IgD-negative memory B cell (primary cell): ENCODE data around the gene DNLZ. TPM values are rescaled to one million over a fixed set of nuclear protein-coding genes. Genes with fewer than 3 reads are reported as not detected.
"Not testable (repeated sequence)": the region's sequence is repeated elsewhere in the genome, so short reads cannot be mapped to it uniquely, and the experiment has no call there.

ENCODE experiments used
- H3K27ac Mint-ChIP-seq, 3 donors: one replicate each; pipeline ENCODE4 v1.8.0; 2020 to 2022; ENCODE audit warnings: mild to moderate bottlenecking in 3 of 3, mixed read lengths in 3 of 3, moderate library complexity in 1 of 3
- H3K27me3 Mint-ChIP-seq: one replicate; pipeline ENCODE4 v1.8.0; 2021; ENCODE audit warnings: mixed read lengths
- H3K36me3 Mint-ChIP-seq: one replicate; pipeline ENCODE4 v1.8.0; 2020; ENCODE audit warnings: mild to moderate bottlenecking, mixed read lengths
- H3K4me1 Mint-ChIP-seq, 3 donors: one replicate each; pipeline ENCODE4 v1.8.0; 2020 to 2022; ENCODE audit warnings: mixed read lengths in 3 of 3, mild to moderate bottlenecking in 1 of 3
- H3K4me3 Mint-ChIP-seq, 4 donors: one replicate each; pipeline ENCODE4 v1.8.0; 2020 to 2022; ENCODE audit warnings: mild to moderate bottlenecking in 4 of 4, mixed read lengths in 4 of 4, moderate library complexity in 3 of 4
- H3K9me3 Mint-ChIP-seq, 3 donors: one replicate each; pipeline ENCODE4 v1.8.0; 2020 to 2021; ENCODE audit warnings: mixed read lengths in 3 of 3, mild to moderate bottlenecking in 1 of 3
- polyA plus RNA-seq: library from polyadenylated mRNA; unstranded; fragments of 300-500 nt; fragmentation: Illumina TruSeq; gene quantifications from one replicate; pipeline ENCODE4 v1.2.3, GENCODE V29; 2021

The DNLZ gene
- polyA plus RNA-seq, 1 donor from 2014 or later = 78.0 TPM

DNA sequence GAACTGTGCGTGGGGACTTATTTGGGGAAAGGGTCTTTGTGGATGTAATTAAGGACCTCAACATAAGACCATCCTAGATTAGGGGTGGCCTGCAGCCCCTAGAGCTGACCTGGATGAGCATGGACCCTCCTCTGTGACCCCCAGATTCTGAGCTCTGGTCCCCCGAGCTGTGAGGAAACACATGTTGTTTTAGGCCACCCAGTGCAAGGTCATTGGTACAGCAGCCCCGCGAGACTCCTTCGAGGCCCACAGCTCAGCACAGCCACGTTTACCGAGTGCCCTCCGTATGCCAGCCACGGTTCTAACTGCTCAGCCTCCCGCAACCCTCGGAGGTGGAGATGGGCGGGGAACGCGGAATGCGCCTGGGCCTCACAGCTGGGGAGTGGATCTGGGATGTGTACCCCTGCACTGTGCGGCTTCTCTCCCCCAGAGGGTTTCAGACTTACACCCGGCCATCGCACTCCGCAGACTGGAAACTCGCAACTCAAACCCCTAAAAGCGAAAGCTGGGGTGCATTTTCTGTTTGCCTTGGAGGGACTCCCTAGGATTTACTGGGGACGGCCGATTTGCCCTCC is 40.7 kb downstream of the DNLZ start:
- H3K36me3 Mint-ChIP-seq = no peaks in the 10 kb centered on the region
- H3K4me1 Mint-ChIP-seq = peaks cover 0 to 5% (median 2%) of the 10 kb centered on the region in 3 donors
- peaks cover 3% of the 10 kb centered on the region for H3K27me3 Mint-ChIP-seq
- H3K4me3 Mint-ChIP-seq = no peak overlapping the region
- H3K27ac Mint-ChIP-seq = no peak overlapping the region
- H3K9me3 Mint-ChIP-seq = no peaks in the 10 kb centered on the region

DNA sequence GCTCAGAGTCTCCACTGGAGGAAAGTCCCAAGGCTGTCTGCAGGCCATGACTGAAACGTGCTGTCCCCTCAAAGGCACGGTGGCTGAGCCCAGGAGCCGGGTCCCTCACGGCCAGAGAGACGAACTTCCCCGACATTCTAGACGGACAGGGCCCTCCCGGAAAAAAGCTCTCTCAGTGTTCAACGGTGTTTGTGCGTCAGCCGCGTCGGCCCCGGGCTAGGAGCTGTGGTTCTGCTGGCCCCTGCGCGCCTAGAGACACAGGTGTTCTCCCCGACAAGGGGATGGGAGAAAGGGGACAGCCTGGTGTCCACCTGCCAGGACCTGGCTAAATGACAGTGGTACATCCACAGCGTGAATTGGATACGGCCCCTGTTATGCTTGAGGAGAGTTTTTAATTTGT is 42.0 kb downstream of the DNLZ start:
- Mint-ChIP-seq H3K4me3 (no peak overlapping the region), H3K9me3 (no peaks in the 10 kb centered on the region), H3K27me3 (peaks cover 11% of the 10 kb centered on the region), H3K27ac (no peak overlapping the region), H3K4me1 (peaks cover 0 to 6% (median 5%) of the 10 kb centered on the region in 3 donors), H3K36me3 (no peaks in the 10 kb centered on the region)

DNA sequence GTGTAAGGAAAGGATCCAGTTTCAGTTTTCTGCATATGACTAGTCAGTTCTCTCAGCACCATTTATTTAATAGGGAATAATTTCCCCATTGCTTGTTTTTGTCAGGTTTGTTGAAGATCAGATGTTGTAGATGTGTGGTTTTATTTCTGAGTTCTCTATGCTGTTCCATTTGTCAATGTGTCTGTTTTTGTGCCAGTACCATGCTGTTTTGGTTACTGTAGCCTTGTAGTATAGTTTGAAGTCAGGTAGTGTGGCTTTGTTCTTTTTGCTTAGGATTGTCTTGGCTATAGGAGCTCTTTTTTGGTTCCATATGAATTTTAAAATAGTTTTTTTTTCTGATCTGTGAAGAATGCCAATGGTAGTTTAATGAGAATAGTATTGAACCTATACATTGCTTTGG is 42.6 kb downstream of the DNLZ start:
- H3K27ac Mint-ChIP-seq, H3K4me3 Mint-ChIP-seq, H3K9me3 Mint-ChIP-seq, H3K4me1 Mint-ChIP-seq, H3K36me3 Mint-ChIP-seq: not testable (repeated sequence)
- H3K27me3 Mint-ChIP-seq = peaks cover 16% of the 10 kb centered on the region

DNA sequence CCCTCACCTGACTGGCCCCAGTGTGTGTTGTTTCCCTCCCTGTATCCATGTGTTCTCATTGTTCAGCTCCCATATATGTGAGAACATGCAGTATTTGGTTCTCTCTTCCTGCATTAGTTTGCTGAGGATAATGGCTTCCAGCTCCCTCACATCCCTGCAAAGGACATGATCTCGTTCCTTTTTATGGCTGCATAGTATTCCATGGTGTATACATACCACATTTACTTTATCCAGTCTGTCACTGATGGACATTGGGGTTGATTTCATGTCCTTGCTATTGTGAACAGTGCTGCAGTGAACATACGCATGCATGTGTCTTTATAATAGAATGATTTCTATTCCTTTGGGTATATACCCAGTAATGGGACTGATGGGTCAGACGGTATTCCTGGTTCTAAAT is 43.6 kb downstream of the DNLZ start:
- H3K9me3 Mint-ChIP-seq, H3K36me3 Mint-ChIP-seq, H3K4me1 Mint-ChIP-seq, H3K4me3 Mint-ChIP-seq, H3K27ac Mint-ChIP-seq: not testable (repeated sequence)
- peaks cover 16% of the 10 kb centered on the region for H3K27me3 Mint-ChIP-seq

DNA sequence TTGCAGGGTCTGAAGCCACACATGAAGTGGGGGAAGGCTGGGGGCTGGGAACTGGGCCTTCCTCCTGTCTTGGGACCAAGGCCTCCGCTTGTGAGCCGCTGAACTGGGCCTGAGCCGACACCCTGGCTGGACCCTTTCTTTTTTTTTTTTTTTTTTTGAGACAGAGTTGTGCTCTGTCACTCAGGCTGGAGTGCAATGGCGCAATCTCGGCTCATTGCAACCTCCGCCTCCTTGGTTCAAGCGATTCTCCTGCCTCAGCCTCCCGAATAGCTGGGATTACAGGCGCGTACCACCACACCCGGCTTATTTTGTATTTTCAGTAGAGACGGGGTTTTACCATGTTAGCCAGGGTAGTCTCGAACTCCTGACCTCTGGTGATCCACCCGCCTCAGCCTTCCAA is 44.3 kb downstream of the DNLZ start:
- H3K27me3 Mint-ChIP-seq = peaks cover 16% of the 10 kb centered on the region
- H3K4me3 Mint-ChIP-seq = peak overlapping the region in 1 of 4 donors; percentile 17
- not testable (repeated sequence) for H3K9me3 Mint-ChIP-seq, H3K4me1 Mint-ChIP-seq, H3K27ac Mint-ChIP-seq, H3K36me3 Mint-ChIP-seq

DNA sequence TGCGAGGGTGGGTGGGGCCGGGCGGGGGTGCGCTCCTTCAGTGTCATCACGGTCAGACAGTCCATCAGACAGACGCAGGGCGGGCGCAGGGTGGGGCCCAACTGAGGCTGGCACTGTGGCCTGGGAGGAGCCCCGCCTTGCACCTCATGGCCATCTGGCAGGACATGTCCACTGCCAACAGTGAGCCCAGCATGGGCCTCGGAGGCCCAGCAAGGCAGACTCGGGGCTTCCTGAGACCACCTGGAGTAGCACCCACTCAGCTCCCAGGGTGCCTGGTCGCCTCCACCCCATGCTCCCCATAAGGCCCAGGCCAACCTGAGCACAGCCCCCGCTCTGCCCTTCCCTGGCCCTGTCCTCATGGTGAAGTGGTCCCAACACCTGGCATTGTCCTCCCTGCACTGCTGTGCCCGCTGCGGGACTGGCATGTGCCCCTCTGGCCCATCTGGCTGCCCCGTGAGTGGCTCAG is 44.7 kb downstream of the DNLZ start:
- Mint-ChIP-seq H3K27ac (no peak overlapping the region), H3K36me3 (peaks cover 3% of the 10 kb centered on the region)

DNA sequence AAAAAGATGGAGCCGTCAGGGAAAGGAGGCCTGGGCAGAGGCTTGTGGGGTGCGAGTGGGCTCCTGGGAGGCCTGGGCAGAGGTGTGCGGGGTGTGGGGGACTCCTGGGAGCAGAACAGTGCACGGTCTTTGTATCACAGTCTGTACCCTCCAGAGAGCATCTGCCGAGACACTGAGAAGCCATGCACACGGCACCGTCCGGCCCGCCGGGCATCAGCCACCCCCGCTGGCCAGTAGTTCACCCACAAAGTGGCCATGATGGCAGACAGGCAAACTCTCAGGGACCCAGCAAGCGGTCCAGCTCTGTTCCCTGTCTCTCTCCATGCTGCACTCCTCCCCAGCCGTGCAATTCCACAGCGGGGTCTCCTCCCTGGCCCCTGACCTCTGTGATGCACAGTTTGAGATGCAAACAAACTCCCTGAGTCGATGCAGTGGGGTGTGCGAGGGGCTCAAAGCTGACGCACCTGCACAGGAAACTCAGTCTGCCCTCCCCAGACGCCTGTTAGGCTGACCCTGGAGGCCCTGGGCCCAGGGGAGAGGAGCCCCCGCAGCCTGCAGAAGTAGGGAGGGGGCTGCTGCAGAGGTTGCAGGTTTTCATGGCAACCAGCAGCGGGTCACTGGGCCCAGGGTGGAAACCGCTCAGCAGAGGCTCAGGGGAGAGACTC is 45.3 kb downstream of the DNLZ start:
- H3K4me1 Mint-ChIP-seq = peaks cover 1 to 6% (median 5%) of the 10 kb centered on the region in 3 donors
- H3K27me3 Mint-ChIP-seq = peaks cover 16% of the 10 kb centered on the region
- H3K27ac Mint-ChIP-seq = no peak overlapping the region
- peaks cover 5 to 6% (median 6%) of the 10 kb centered on the region in 3 donors for H3K9me3 Mint-ChIP-seq
- peaks cover 3% of the 10 kb centered on the region for H3K36me3 Mint-ChIP-seq
- no peak overlapping the region for H3K4me3 Mint-ChIP-seq

More for the DNA sequence above, 44.7 kb downstream of the DNLZ start:
- H3K4me1 Mint-ChIP-seq = peaks cover 1 to 6% (median 5%) of the 10 kb centered on the region in 3 donors
- H3K27me3 Mint-ChIP-seq = peaks cover 16% of the 10 kb centered on the region
- H3K9me3 Mint-ChIP-seq = peaks cover 5 to 6% (median 6%) of the 10 kb centered on the region in 3 donors
- peak overlapping the region in 1 of 4 donors; percentile 17 for H3K4me3 Mint-ChIP-seq

DNA sequence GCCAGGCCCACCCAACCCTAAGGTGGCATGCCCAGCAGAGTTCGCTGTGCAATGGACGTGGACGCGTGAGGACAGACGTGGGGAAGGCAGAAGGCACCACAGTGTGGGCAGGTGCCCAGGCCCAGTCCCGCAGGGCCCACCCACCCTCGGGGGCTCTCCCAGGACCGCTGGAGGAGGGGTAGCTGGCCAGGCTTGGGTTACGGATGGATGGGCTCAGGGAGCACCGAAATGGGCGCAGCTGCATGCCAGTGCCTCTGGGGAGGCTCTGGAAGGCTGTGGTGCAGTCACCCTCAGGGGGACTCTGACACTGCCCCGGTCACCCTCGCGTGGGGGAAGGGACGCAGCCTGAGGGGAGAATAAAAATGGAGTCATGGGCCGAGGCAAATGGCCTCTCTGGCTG is 45.8 kb downstream of the DNLZ start:
- peak overlapping the region in 1 of 4 donors; percentile 43 for H3K4me3 Mint-ChIP-seq
- no peak overlapping the region for H3K27ac Mint-ChIP-seq
- H3K9me3 Mint-ChIP-seq = peaks cover 5 to 6% (median 6%) of the 10 kb centered on the region in 3 donors
- peaks cover 16% of the 10 kb centered on the region for H3K27me3 Mint-ChIP-seq
- H3K36me3 Mint-ChIP-seq = peaks cover 3% of the 10 kb centered on the region
- peaks cover 1 to 6% (median 5%) of the 10 kb centered on the region in 3 donors for H3K4me1 Mint-ChIP-seq

DNA sequence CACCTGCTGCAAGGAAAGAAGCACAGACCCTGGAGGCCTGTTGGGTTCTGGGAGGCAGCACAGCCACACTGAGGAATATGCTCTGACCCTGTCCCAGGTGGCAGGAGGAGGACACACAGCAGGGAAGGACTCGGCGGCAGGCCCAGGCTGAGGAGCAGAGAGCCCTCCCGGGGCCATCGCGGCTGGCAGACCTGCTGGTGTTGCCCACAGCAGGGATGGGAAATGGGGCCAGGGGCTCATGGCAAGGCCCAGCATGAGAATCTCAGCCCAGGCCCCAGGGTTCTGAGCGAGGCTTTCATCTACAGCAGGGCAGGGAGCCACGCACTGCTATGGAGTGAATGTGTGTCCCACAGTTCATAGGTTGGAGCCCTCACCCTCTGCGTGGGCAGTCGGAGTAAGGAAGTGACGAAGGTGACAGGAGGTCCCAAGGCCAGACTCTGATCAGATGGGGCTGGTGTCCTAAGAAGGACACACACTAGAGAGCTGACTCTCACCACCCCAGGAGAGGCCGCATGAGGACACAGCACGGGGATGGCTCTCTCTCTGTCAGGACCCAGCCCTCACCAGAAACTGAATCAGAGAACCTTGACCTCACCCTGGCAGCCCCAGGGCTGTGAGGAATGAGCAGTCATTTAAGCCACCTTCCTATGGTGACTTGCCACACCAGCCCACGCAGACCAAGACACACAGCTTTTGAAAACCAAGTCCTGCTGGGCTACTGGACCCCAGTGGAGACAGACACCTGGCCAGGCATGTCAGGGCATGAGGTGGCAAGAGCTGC is 46.5 kb downstream of the DNLZ start:
- Mint-ChIP-seq H3K4me1 (peaks cover 1 to 6% (median 5%) of the 10 kb centered on the region in 3 donors), H3K27ac (no peak overlapping the region), H3K4me3 (peak overlapping the region in 1 of 4 donors; percentile 43), H3K27me3 (peaks cover 16% of the 10 kb centered on the region), H3K36me3 (peaks cover 3% of the 10 kb centered on the region), H3K9me3 (peaks cover 5 to 6% (median 6%) of the 10 kb centered on the region in 3 donors)

DNA sequence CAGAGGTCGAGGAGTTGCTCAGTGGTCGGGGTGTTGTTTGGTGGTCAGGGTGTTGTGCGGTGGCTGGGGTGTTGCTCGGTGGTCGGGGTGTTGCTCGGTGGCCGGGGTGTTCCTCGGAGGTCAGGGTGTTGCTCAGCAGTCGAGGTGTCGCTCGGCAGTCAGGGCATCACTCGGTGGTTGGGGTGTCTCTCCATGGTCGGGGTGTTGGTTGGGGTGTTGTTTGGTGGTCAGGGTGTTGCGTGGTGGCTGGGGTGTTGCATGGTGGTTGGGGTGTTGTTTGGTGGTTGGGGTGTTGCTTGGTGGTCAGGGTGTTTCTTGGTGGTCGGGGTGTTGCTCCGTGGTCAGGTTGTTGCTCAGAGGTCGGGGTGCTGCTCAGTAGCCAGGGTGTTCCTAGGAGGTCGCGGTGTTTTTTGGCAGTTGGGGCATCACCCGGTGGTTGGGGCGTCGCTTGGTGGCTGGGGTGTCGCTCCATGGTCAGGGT is 47.2 kb downstream of the DNLZ start:
- peaks cover 5 to 6% (median 6%) of the 10 kb centered on the region in 3 donors for H3K9me3 Mint-ChIP-seq
- peaks cover 1 to 6% (median 5%) of the 10 kb centered on the region in 3 donors for H3K4me1 Mint-ChIP-seq
- peaks cover 16% of the 10 kb centered on the region for H3K27me3 Mint-ChIP-seq
- peaks cover 3% of the 10 kb centered on the region for H3K36me3 Mint-ChIP-seq
- H3K27ac Mint-ChIP-seq = peak overlapping the region in 1 of 3 donors; percentile 75
- peak overlapping the region in 1 of 4 donors; percentile 74 for H3K4me3 Mint-ChIP-seq

DNA sequence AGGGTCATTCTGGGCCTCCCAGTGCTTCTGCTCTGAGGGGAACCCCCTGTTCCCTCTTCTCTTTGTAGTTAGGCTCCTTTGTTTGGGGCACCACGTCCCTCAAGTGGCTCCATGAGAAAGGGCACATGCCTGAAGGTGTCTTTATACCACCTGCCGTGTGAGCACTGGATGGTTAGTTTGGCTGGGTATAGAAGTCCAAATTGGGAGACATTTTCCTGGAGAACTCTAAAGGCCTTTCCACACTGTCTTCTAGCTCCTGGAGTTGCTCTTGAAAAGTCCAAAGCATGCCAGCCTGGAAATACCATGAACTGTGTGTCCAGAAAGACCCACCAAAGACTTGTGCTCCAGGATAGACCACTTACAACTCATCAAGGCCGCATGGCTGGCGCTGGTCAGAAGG is 48.6 kb downstream of the DNLZ start:
- H3K27me3 Mint-ChIP-seq = peaks cover 16% of the 10 kb centered on the region
- H3K9me3 Mint-ChIP-seq = peaks cover 5 to 6% (median 6%) of the 10 kb centered on the region in 3 donors
- H3K4me1 Mint-ChIP-seq = peaks cover 0 to 6% (median 1%) of the 10 kb centered on the region in 3 donors
- H3K4me3 Mint-ChIP-seq = no peak overlapping the region
- peak overlapping the region in 2 of 3 donors; percentile 16 to 41 for H3K27ac Mint-ChIP-seq
- peaks cover 3% of the 10 kb centered on the region for H3K36me3 Mint-ChIP-seq

DNA sequence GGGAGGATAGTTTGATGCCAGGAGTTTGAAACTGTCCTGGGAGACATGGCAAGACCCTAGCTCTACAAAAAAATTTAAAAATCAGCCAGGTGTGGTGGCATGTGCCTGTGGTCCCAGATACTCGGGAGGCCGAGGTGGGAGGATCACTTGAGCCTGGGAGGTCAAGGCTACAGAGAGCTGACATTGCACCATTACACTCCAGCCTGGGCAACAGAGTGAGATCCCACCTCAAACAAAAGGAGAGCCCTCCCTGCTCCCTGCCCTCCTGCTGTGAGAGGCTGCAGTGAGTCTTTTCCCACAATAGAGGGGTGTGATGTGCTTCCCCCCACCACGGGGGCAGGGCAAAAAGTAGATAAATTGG is 49.5 kb downstream of the DNLZ start:
- H3K27me3 Mint-ChIP-seq = peaks cover 16% of the 10 kb centered on the region
- peaks cover 5 to 6% (median 6%) of the 10 kb centered on the region in 3 donors for H3K9me3 Mint-ChIP-seq
- H3K4me3 Mint-ChIP-seq = no peak overlapping the region
- peaks cover 3% of the 10 kb centered on the region for H3K36me3 Mint-ChIP-seq
- H3K4me1 Mint-ChIP-seq = peaks cover 0 to 6% (median 1%) of the 10 kb centered on the region in 3 donors
- H3K27ac Mint-ChIP-seq = peak overlapping the region in 1 of 3 donors; percentile 40

DNA sequence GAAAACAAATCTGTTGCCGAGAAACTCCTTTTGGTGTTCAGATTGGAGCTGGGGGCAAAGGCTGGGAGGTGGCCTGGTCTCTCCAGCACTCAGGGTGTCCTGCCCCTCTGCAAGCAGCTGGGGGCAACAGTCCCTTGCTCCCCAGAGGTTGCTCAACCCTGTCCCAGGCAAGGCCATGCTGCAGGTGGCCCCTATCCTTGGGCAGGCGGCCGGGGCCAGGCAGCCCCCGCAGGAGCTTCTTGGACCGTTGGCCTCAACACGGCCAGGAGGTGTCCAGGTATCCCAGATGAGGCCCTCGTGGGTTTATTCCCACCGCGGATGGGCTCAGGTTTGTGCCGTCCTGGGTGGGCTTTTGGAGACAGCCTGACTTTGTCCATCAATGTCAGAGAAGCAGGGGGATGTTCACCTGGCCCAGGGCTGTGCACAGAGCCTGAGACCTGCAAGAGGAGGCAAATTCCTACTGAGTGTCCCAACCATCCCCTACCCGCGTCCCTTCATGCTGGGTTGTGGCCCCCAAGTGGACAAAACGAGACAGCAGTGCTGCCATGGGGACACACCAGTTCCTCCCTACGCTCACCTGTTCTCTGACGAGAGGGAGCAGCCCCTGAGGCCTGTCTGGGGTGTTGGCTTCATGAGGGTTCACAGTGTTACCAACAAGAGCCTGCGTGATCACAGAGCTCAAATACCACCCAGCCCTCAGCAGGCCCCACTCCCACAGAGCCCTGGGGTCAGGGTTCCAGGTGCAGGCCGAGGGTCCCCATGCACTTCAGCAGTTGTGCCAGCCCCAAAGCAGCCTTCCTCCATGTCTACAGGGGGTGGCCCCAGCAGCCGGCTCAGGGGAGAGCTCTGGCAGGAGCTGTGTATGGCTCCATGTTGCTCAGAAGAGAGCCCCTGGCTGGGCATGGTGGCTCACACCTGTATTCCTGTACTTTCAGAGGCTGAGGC is 50.2 kb downstream of the DNLZ start:
- Mint-ChIP-seq H3K9me3 (peaks cover 5 to 6% (median 6%) of the 10 kb centered on the region in 3 donors), H3K4me1 (peaks cover 0 to 6% (median 1%) of the 10 kb centered on the region in 3 donors), H3K4me3 (no peak overlapping the region), H3K36me3 (peaks cover 3% of the 10 kb centered on the region), H3K27ac (no peak overlapping the region), H3K27me3 (peaks cover 16% of the 10 kb centered on the region)

DNA sequence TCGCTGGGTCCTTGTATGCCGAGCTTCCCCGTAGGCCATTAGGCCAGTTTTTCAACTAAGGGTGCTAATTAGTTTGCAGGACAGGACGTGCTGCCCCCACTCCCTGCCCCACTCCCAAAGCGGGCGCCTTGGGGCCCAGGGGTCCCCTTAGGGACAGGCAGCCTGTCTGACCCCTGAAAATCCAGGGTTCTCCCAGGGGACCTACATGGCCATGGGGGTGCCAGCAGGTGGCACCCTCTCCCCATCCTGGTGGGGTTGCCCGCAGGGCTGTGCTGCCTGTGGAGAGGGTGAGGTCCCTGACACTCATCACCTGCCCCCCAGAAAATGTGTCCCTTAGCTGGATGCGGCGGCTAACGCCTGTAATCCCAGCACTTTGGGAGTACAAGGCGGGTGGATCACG is 51.1 kb downstream of the DNLZ start:
- Mint-ChIP-seq H3K27ac (no peak overlapping the region), H3K27me3 (peaks cover 11% of the 10 kb centered on the region), H3K9me3 (peaks cover 5 to 6% (median 6%) of the 10 kb centered on the region in 3 donors), H3K36me3 (peaks cover 3% of the 10 kb centered on the region), H3K4me3 (no peak overlapping the region), H3K4me1 (peaks cover 0 to 1% (median under 1%) of the 10 kb centered on the region in 3 donors)
